Transverse colon (tissue), 4 donors: ENCODE data around the gene ADAM10. TPM values are rescaled to one million over a fixed set of nuclear protein-coding genes. Genes with fewer than 3 reads are reported as not detected.

Experiments used
- DNase-seq: peaks from one replicate; pipeline ENCODE4 v3.0.0-alpha.2; 2019
- H3K27ac ChIP-seq, 4 donors: fragments of 200-600 bp; sonication (generic); 2 replicates each; pipeline ENCODE4 v1.5.1; 2016 to 2018; ENCODE audit warnings: inconsistent platforms in 4 of 4
- H3K27me3 ChIP-seq: fragments of 200-600 bp; sonication (generic); 2 replicates; pipeline ENCODE4 v1.5.1; 2017; ENCODE audit warnings: inconsistent platforms
- H3K36me3 ChIP-seq, 4 donors: fragments of 200-600 bp; sonication (generic); 2 replicates each; pipeline ENCODE4 v1.5.1; 2017 to 2019; ENCODE audit warnings: inconsistent platforms in 4 of 4
- H3K4me1 ChIP-seq, 4 donors: fragments of 200-600 bp; sonication (generic); 2 replicates each; pipeline ENCODE4 v1.5.1; 2017 to 2020; ENCODE audit warnings: inconsistent platforms in 4 of 4
- H3K4me3 ChIP-seq, 4 donors: fragments of 200-600 bp; sonication (generic); 1 replicate in 1 of 4; 2 replicates in 3 of 4; pipeline versions ENCODE4 v1.5.1 to v1.6.1; 2017 to 2019; ENCODE audit warnings: inconsistent platforms in 4 of 4
- H3K9me3 ChIP-seq, 2 donors: fragments of 200-600 bp; sonication (generic); 2 replicates each; pipeline ENCODE4 v1.5.1; 2017 to 2019; ENCODE audit warnings: inconsistent platforms in 2 of 2
- CTCF ChIP-seq, 5 experiments: fragments of 200-600 bp in 3 of 5; fragments of 450-650 bp in 2 of 5; sonication (generic) in 3 of 5; IDR thresholded peaks; 1 replicate in 2 of 5; 2 replicates in 3 of 5; pipeline ENCODE4 v1.5.1; 2016 to 2017; ENCODE audit warnings: antibody characterized with exemption in 5 of 5, inconsistent platforms in 3 of 5, mild to moderate bottlenecking in 2 of 5, moderate library complexity in 1 of 5
- EP300 ChIP-seq: sonication (generic); formaldehyde crosslinking; IDR thresholded peaks from one replicate; pipeline ENCODE4 v1.6.1; 2017; ENCODE audit warnings: antibody characterized with exemption, low read depth
- POLR2A ChIP-seq: fragments of 450-650 bp; IDR thresholded peaks from one replicate; pipeline ENCODE4 v1.6.1; 2016; ENCODE audit warnings: antibody characterized with exemption, mild to moderate bottlenecking, moderate library complexity
- POLR2AphosphoS5 ChIP-seq, 3 donors: sonication (generic); formaldehyde crosslinking; IDR thresholded peaks; one replicate each; pipeline ENCODE4 v1.6.1; 2016; ENCODE audit warnings: antibody characterized with exemption in 3 of 3
- WGBS, 2 donors: methylation state at CpG; one replicate each; pipeline ENCODE4 v1.1.5; 2018; ENCODE audit warnings: low coverage in 1 of 2; 5-methylcytosine and 5-hydroxymethylcytosine counted together
- in situ Hi-C, 4 donors: fragments of 200-750 bp; cut with MboI; loops; one replicate each; pipeline versions ENCODE4 v1.15.0 to v1.15.1; 2017; ENCODE audit warnings: low sequenced_read_pairs in 3 of 4, low pct_ligation_motif_present in 1 of 4, low pct_unique_long_range_greater_than_20kb in 1 of 4
- intact Hi-C: fragments of 100-400 bp; cut with DNase I; formaldehyde crosslinking; loops from one replicate; pipeline ENCODE4 v1.15.1; 2023; ENCODE audit warnings: low total_unique reads
- total RNA-seq, 4 donors: library from RNA; depleted of rRNA; stranded (reverse); fragments of >200 nt; gene quantifications; one replicate each; pipeline ENCODE4 v1.1.0, GENCODE V29; 2016

Gene ADAM10
- total RNA-seq, 4 donors from 2014 or later, result 45.3 to 941 (median 69.1) TPM

GRCh38 chr15:58690703-58691102 lies 58.8 kb downstream of the ADAM10 start:
- TF ChIP-seq POLR2AphosphoS5 (IDR thresholded peaks at IDR 0.05) (no peak), CTCF (IDR thresholded peaks at IDR 0.05) (no peak), POLR2A (no peak)
- in situ Hi-C loops, result no loop called here

GRCh38 chr15:58689646-58690045 lies 59.9 kb downstream of the ADAM10 start:
- no peak overlapping the region for H3K27ac ChIP-seq
- no peaks in the 10 kb centered on the region for H3K36me3 ChIP-seq
- no peaks in the 10 kb centered on the region for H3K9me3 ChIP-seq
- no peak for TF ChIP-seq POLR2AphosphoS5 (IDR thresholded peaks at IDR 0.05)
- no peak for TF ChIP-seq EP300
- no peak for TF ChIP-seq POLR2A
- no peak for TF ChIP-seq CTCF (IDR thresholded peaks at IDR 0.05)
- no peak overlapping the region for H3K4me3 ChIP-seq
- peaks cover 0 to 4% (median 0%) of the 10 kb centered on the region in 4 donors for H3K4me1 ChIP-seq
- intact Hi-C loops (loop anchor here (1.0 to 2.0 kb wide), 2 partner anchors 22 to 23 kb away; no protein-coding TSS in a partner anchor), in situ Hi-C loops (no loop called here)
- no peak for DNase-seq
- H3K27me3 ChIP-seq, result no peaks in the 10 kb centered on the region

More at GRCh38 chr15:58690703-58691102, 58.8 kb downstream of the ADAM10 start:
- DNase-seq, result no peak
- no peaks in the 10 kb centered on the region for H3K9me3 ChIP-seq
- H3K36me3 ChIP-seq, result no peaks in the 10 kb centered on the region
- no peak overlapping the region for H3K27ac ChIP-seq
- H3K27me3 ChIP-seq, result no peaks in the 10 kb centered on the region
- WGBS, 2 donors, result 63 to 83% methylated on average over 2 to 3 of the region's 3 CpGs
- intact Hi-C loops, result loop anchor here (1.0 kb wide), 1 partner anchor 21 kb away; no protein-coding TSS in a partner anchor
- peaks cover 0 to 4% (median 0%) of the 10 kb centered on the region in 4 donors for H3K4me1 ChIP-seq
- H3K4me3 ChIP-seq, result no peak overlapping the region

DNA sequence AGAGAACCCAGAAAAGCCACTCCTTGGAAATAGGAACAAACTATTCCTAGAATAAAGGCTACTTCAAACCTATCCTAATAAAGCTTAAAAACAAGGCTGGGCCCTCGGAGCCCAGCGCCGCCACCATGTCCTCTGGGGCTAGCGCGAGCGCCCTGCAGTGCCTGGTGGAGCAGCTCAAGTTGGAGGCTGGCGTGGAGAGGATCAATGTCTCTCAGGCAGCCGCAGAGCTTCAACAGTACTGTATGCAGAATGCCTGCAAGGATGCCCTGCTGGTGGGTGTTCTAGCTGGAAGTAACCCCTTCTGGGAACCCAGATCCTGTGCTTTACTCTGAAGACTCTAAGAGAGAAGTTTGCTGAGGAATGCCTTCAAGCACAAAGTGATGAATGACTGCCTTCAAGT lies 63.2 kb downstream of the ADAM10 start:
- in situ Hi-C loops, result no loop called here
- no peaks in the 10 kb centered on the region for H3K9me3 ChIP-seq
- no peak overlapping the region for H3K4me3 ChIP-seq
- no peaks in the 10 kb centered on the region for H3K36me3 ChIP-seq
- no peaks in the 10 kb centered on the region for H3K27me3 ChIP-seq
- TF ChIP-seq CTCF (IDR thresholded peaks at IDR 0.05) (no peak), EP300 (no peak), POLR2AphosphoS5 (IDR thresholded peaks at IDR 0.05) (no peak), POLR2A (no peak)
- intact Hi-C loops, result no loop called here
- peaks cover 0 to 3% (median 0%) of the 10 kb centered on the region in 4 donors for H3K4me1 ChIP-seq
- H3K27ac ChIP-seq, result no peak overlapping the region
- DNase-seq, result no peak
- WGBS, 2 donors, result 97% methylated on average over 8 of the region's 8 CpGs; no CpG with 5 or more reads in 1 of the 2 donors

GRCh38 chr15:58684751-58685150 lies 64.8 kb downstream of the ADAM10 start:
- H3K36me3 ChIP-seq, result no peaks in the 10 kb centered on the region
- no peaks in the 10 kb centered on the region for H3K9me3 ChIP-seq
- no peak overlapping the region for H3K4me3 ChIP-seq
- TF ChIP-seq POLR2A, result no peak
- TF ChIP-seq EP300, result no peak
- no peak for TF ChIP-seq POLR2AphosphoS5 (IDR thresholded peaks at IDR 0.05)
- TF ChIP-seq CTCF (IDR thresholded peaks at IDR 0.05), result no peak
- peaks cover 0 to 7% (median 3%) of the 10 kb centered on the region in 4 donors for H3K4me1 ChIP-seq
- intact Hi-C loops (no loop called here), in situ Hi-C loops (no loop called here)
- no peak for DNase-seq
- no peaks in the 10 kb centered on the region for H3K27me3 ChIP-seq
- no peak overlapping the region for H3K27ac ChIP-seq
- WGBS, 2 donors, result 93 to 97% methylated on average over 3 to 4 of the region's 4 CpGs
